AG09319 (cell line): ENCODE measurements around the gene RPL27A.

Experiments
- DNase-seq: peaks from one replicate; pipeline ENCODE4 v3.0.0-alpha.2; 2010; ENCODE audit warnings: low read depth; ENCODE audit errors: extremely low read depth
- CTCF ChIP-seq: IDR thresholded peaks from 2 replicates; pipeline ENCODE4 v1.5.1; 2011; ENCODE audit warnings: low read depth, mild to moderate bottlenecking, inconsistent platforms, low read length, moderate library complexity

Gene RPL27A

DNA sequence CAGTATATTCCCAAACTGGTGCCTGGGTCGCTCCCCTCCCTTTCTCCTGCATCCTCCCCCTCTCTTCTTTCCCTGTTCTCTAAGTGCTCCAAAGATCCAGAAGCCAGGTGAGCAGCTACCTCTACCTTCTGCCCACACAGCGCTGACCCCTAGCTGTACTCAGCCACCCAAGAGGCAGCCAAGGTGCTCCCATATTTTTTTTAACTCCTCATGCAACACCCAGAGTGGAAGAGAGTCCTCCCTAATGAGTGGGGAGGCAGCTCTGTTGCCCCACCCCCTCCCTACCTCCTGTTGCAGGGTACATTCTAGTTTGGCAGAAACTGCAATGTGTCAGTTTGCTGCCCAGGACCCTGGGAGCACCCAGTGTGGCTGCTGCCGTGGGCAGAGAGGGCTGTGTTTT lies 40.2 kb downstream of the RPL27A start:
- DNase-seq = no peak
- TF ChIP-seq CTCF = no peak

DNA sequence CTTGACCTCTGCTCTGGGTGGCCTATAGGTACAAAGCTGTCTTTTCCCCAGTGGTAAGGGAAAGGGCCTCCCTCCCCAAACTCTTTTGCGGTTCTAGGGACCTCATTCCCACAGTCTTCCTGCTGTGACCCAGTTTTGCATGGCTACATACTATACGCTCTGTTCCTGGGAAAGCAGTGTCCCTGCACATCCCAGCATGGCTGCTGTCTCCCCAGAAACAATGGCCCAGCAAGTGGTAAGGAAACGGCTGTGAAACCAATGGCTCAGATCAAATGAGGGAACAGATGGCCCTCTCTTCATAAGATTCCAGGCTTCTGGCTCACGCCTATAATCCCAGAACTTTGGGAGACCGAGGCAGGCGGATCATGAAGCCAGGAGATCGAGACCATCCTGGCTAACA lies 41.1 kb downstream of the RPL27A start:
- no peak for DNase-seq
- no peak for TF ChIP-seq CTCF

GRCh38 chr11:8724682-8725081 lies 42.1 kb downstream of the RPL27A start:
- no peak for DNase-seq
- TF ChIP-seq CTCF = no peak

- no peak for TF ChIP-seq CTCF
- DNase-seq = no peak
These were observed 43.8 kb downstream of the RPL27A start for GRCh38 chr11:8726395-8726794.

DNA sequence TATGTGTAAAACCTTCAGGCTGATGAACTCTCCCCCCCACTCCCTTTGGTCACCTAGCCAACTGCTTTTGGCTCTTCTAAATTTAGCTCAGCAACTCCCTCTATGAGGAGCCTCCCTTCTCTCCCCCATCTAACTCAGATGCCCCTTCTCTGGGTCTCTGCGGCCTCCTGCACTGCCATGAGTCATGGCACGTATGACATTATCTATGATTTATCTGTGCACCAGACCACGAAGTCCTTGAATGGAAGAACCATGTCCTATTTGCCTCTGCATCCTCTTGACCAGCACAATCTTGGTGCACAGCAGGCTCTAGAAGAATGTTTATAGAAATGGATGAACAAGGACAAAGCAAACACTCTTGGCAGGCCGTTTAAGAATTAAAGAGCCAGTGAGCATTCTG lies 46.0 kb downstream of the RPL27A start:
- no peak for DNase-seq

GRCh38 chr11:8729067-8729466 lies 46.5 kb downstream of the RPL27A start:
- no peak for DNase-seq
- TF ChIP-seq CTCF = no peak

More for the DNA sequence above, 46.0 kb downstream of the RPL27A start:
- TF ChIP-seq CTCF = no peak

- DNase-seq = no peak
These were observed 47.5 kb downstream of the RPL27A start for GRCh38 chr11:8729837-8730696.

More at GRCh38 chr11:8729837-8730696, 47.5 kb downstream of the RPL27A start:
- TF ChIP-seq CTCF = no peak
